ENCODE results near the gene ITGAD.

The ITGAD gene

GRCh38 chr16:31365131-31365865 is 27.8 kb upstream of the ITGAD start:
- TF ChIP-seq CTCF (IDR thresholded peaks at IDR 0.05; ENCODE audit: low read depth, low read length, missing control alignments), result no peak
- no peak for DNase-seq (ENCODE audit: extremely low read depth, low read depth)
- no peak overlapping the region for H3K4me3 ChIP-seq (replicated peaks; ENCODE audit: low read depth, low read length)

GRCh38 chr16:31367853-31368252 is 25.3 kb upstream of the ITGAD start:
- no peak for TF ChIP-seq CTCF (IDR thresholded peaks at IDR 0.05; ENCODE audit: low read depth, low read length, missing control alignments)
- no peak for DNase-seq (ENCODE audit: extremely low read depth, low read depth)
- no peak overlapping the region for H3K4me3 ChIP-seq (replicated peaks; ENCODE audit: low read depth, low read length)

GRCh38 chr16:31371008-31371407 is 22.1 kb upstream of the ITGAD start:
- H3K4me3 ChIP-seq (replicated peaks; ENCODE audit: low read depth, low read length), result no peak overlapping the region
- DNase-seq (ENCODE audit: extremely low read depth, low read depth), result no peak
- TF ChIP-seq CTCF (IDR thresholded peaks at IDR 0.05; ENCODE audit: low read depth, low read length, missing control alignments), result no peak

GRCh38 chr16:31371619-31372484 is 21.3 kb upstream of the ITGAD start:
- no peak for DNase-seq (ENCODE audit: extremely low read depth, low read depth)
- H3K4me3 ChIP-seq (replicated peaks; ENCODE audit: low read depth, low read length), result no peak overlapping the region
- TF ChIP-seq CTCF (IDR thresholded peaks at IDR 0.05; ENCODE audit: low read depth, low read length, missing control alignments), result no peak

- no peak overlapping the region for H3K4me3 ChIP-seq (replicated peaks; ENCODE audit: low read depth, low read length)
- TF ChIP-seq CTCF (IDR thresholded peaks at IDR 0.05; ENCODE audit: low read depth, low read length, missing control alignments), result no peak
- no peak for DNase-seq (ENCODE audit: extremely low read depth, low read depth)
These were observed 19.9 kb upstream of the ITGAD start for GRCh38 chr16:31373235-31373634.

- no peak for TF ChIP-seq CTCF (IDR thresholded peaks at IDR 0.05; ENCODE audit: low read depth, low read length, missing control alignments)
- no peak for DNase-seq (ENCODE audit: extremely low read depth, low read depth)
- H3K4me3 ChIP-seq (replicated peaks; ENCODE audit: low read depth, low read length), result no peak overlapping the region
These were observed 17.9 kb upstream of the ITGAD start for GRCh38 chr16:31375231-31375630.

Data from HFF-Myc (cell line).